Measurements from ENCODE around the gene SNTG2. TPM values are rescaled to one million over a fixed set of nuclear protein-coding genes. Genes with fewer than 3 reads are reported as not detected.

Gene SNTG2
- total RNA-seq, 1 experiment from 2014 or later = not detected

- POLR2A ChIA-PET = no interaction called here
- H3K4me3 ChIP-seq (ENCODE audit: low read depth, low read length) = no peak overlapping the region
- BruUV-seq (replicated peaks) = no TSS peak
- H3K36me3 ChIP-seq (ENCODE audit: control insufficient read depth, insufficient read depth, low read length) = no peaks in the 10 kb centered on the region
- H3K27me3 ChIP-seq (replicated peaks; ENCODE audit: control insufficient read depth, insufficient read depth, low read length) = no peaks in the 10 kb centered on the region
- H3K9me3 Mint-ChIP-seq (ENCODE audit: unreplicated experiment) = peaks cover 14% of the 10 kb centered on the region
- no peak overlapping the region for H3K4me3 Mint-ChIP-seq (ENCODE audit: unreplicated experiment)
- no peaks in the 10 kb centered on the region for H3K4me1 ChIP-seq
- peaks cover 23% of the 10 kb centered on the region for H3K27me3 Mint-ChIP-seq (ENCODE audit: insufficient read depth, unreplicated experiment)
- DNase-seq = no peak
- H3K9me3 ChIP-seq = no peaks in the 10 kb centered on the region
- no peak overlapping the region for H3K27ac Mint-ChIP-seq (ENCODE audit: unreplicated experiment)
- no peaks in the 10 kb centered on the region for H3K36me3 Mint-ChIP-seq (ENCODE audit: insufficient read depth, unreplicated experiment)
- no peaks in the 10 kb centered on the region for H3K4me1 Mint-ChIP-seq (ENCODE audit: low read depth, unreplicated experiment)
- intact Hi-C loops (cut with micrococcal nuclease; ENCODE audit: unreplicated experiment) = no loop called here
- CTCF ChIA-PET = no interaction called here
- TF ChIP-seq CTCF (IDR thresholded peaks at IDR 0.05; ENCODE audit: insufficient read depth in 1 of 2, low read depth in 1 of 2, low read length in 1 of 2, severe bottlenecking in 1 of 2, unreplicated experiment in 1 of 2) = no peak
Measured at GRCh38 chr2:1403565-1403964, 452.9 kb downstream of the SNTG2 start.

- H3K27me3 Mint-ChIP-seq (ENCODE audit: insufficient read depth, unreplicated experiment) = peaks cover 20% of the 10 kb centered on the region
- intact Hi-C loops (cut with micrococcal nuclease; ENCODE audit: unreplicated experiment) = no loop called here
Measured at GRCh38 chr2:1405124-1405523, 454.5 kb downstream of the SNTG2 start.

GRCh38 chr2:1405967-1406366 is 455.3 kb downstream of the SNTG2 start:
- Mint-ChIP-seq H3K36me3 (ENCODE audit: insufficient read depth, unreplicated experiment) (no peaks in the 10 kb centered on the region), H3K9me3 (ENCODE audit: unreplicated experiment) (peaks cover 14% of the 10 kb centered on the region), H3K4me1 (ENCODE audit: low read depth, unreplicated experiment) (no peaks in the 10 kb centered on the region), H3K27me3 (ENCODE audit: insufficient read depth, unreplicated experiment) (peaks cover 26% of the 10 kb centered on the region), H3K4me3 (ENCODE audit: unreplicated experiment) (no peak overlapping the region), H3K27ac (ENCODE audit: unreplicated experiment) (no peak overlapping the region)
- Histone ChIP-seq H3K4me3 (ENCODE audit: low read depth, low read length) (no peak overlapping the region), H3K4me1 (no peaks in the 10 kb centered on the region), H3K27me3 (replicated peaks; ENCODE audit: control insufficient read depth, insufficient read depth, low read length) (no peaks in the 10 kb centered on the region; the same call in 1 of the 2 replicates), H3K9me3 (no peaks in the 10 kb centered on the region), H3K36me3 (ENCODE audit: control insufficient read depth, insufficient read depth, low read length) (no peaks in the 10 kb centered on the region)
- BruUV-seq (replicated peaks) = no TSS peak
- intact Hi-C loops (cut with micrococcal nuclease; ENCODE audit: unreplicated experiment) = no loop called here
- POLR2A ChIA-PET = no interaction called here
- no peak for DNase-seq
- TF ChIP-seq CTCF (IDR thresholded peaks at IDR 0.05; ENCODE audit: insufficient read depth in 1 of 2, low read depth in 1 of 2, low read length in 1 of 2, severe bottlenecking in 1 of 2, unreplicated experiment in 1 of 2) = no peak
- CTCF ChIA-PET = no interaction called here

More at GRCh38 chr2:1405124-1405523, 454.5 kb downstream of the SNTG2 start:
- H3K4me3 Mint-ChIP-seq (ENCODE audit: unreplicated experiment) = no peak overlapping the region
- H3K27ac Mint-ChIP-seq (ENCODE audit: unreplicated experiment) = no peak overlapping the region
- CTCF ChIA-PET = no interaction called here
- H3K36me3 Mint-ChIP-seq (ENCODE audit: insufficient read depth, unreplicated experiment) = no peaks in the 10 kb centered on the region
- Histone ChIP-seq H3K9me3 (no peaks in the 10 kb centered on the region), H3K27me3 (replicated peaks; ENCODE audit: control insufficient read depth, insufficient read depth, low read length) (no peaks in the 10 kb centered on the region), H3K36me3 (ENCODE audit: control insufficient read depth, insufficient read depth, low read length) (no peaks in the 10 kb centered on the region), H3K4me1 (no peaks in the 10 kb centered on the region), H3K4me3 (ENCODE audit: low read depth, low read length) (no peak overlapping the region)
- POLR2A ChIA-PET = no interaction called here
- no peak for DNase-seq
- TF ChIP-seq CTCF (IDR thresholded peaks at IDR 0.05; ENCODE audit: insufficient read depth in 1 of 2, low read depth in 1 of 2, low read length in 1 of 2, severe bottlenecking in 1 of 2, unreplicated experiment in 1 of 2) = no peak
- H3K4me1 Mint-ChIP-seq (ENCODE audit: low read depth, unreplicated experiment) = no peaks in the 10 kb centered on the region
- peaks cover 14% of the 10 kb centered on the region for H3K9me3 Mint-ChIP-seq (ENCODE audit: unreplicated experiment)
- BruUV-seq (replicated peaks) = no TSS peak
